GM12878 (cell line): ENCODE results near the gene LDLRAD4. TPM values are rescaled to one million over a fixed set of nuclear protein-coding genes. Genes with fewer than 3 reads are reported as not detected.

Source experiments
- ATAC-seq: fragments of 200-7000 bp; cut with Tn5 transposase; 3 replicates; pipeline ENCODE4 v1.9.1; 2020; ENCODE audit warnings: mild to moderate bottlenecking, moderate library complexity
- BruUV-seq: library from RNA; stranded (reverse); fragments of 400-500 nt; replicated peaks from 2 replicates; lab custom pipeline; 2021; lab: Mats Ljungman, UMichigan
- CTCF ChIA-PET: fragments of 300-600 bp; sonication (Branson Sonifier 250); formaldehyde crosslinking; extraction: SDS; loops from one replicate; lab custom pipeline; 2021; ENCODE audit warnings: inconsistent platforms; lab: Yijun Ruan, JAX
- POLR2A ChIA-PET: fragments of 350-600 bp; formaldehyde crosslinking; extraction: SDS; loops from one replicate; lab custom pipeline; 2021; ENCODE audit warnings: inconsistent platforms; lab: Charles Lee
- RAD21 ChIA-PET: fragments of 300-600 bp; sonication (Branson Sonifier 250); formaldehyde crosslinking; loops from one replicate; lab custom pipeline; 2023; ENCODE audit warnings: antibody characterized with exemption; ENCODE audit not compliant: unreplicated experiment; lab: Charles Lee
- SMC1A ChIA-PET: fragments of 300-600 bp; sonication (Branson Sonifier 250); formaldehyde crosslinking; loops from one replicate; lab custom pipeline; 2023; ENCODE audit not compliant: unreplicated experiment, uncharacterized antibody; lab: Charles Lee
- DNase-seq: peaks from one replicate; pipeline ENCODE4 v3.0.0-alpha.2; 2011; ENCODE audit warnings: low read depth, low spot score
- FAIRE-seq: peaks from 3 replicates; lab custom pipeline; 2011; peaks lifted over from hg19 to GRCh38; lab: Jason Lieb, UNC
- H2AFZ ChIP-seq: 2 replicates; pipeline ENCODE4 v1.6.0; 2011; ENCODE audit warnings: low read depth, low read length, control low read depth; ENCODE audit not compliant: control insufficient read depth
- H3K27ac ChIP-seq: 2 replicates; pipeline ENCODE4 v1.5.1; 2011; ENCODE audit warnings: control low read depth; ENCODE audit not compliant: control insufficient read depth, insufficient read depth
- H3K27me3 ChIP-seq, 2 experiments: replicated peaks in 1 of 2; 2 replicates each; pipeline versions ENCODE4 v1.6.0 to v1.6.1; 2011; ENCODE audit warnings: low read length in 1 of 2; ENCODE audit not compliant: control insufficient read depth in 2 of 2, insufficient read depth in 2 of 2
- H3K36me3 ChIP-seq, 2 experiments: 2 replicates each; pipeline ENCODE4 v1.5.1; 2011; ENCODE audit warnings: low read length in 1 of 2; ENCODE audit not compliant: control insufficient read depth in 2 of 2, insufficient read depth in 2 of 2
- H3K4me1 ChIP-seq: 2 replicates; pipeline ENCODE4 v1.6.1; 2011; ENCODE audit warnings: mild to moderate bottlenecking, low read length, moderate library complexity, mixed read lengths; ENCODE audit not compliant: control insufficient read depth, insufficient read depth
- H3K4me2 ChIP-seq: 2 replicates; pipeline ENCODE4 v1.6.0; 2011; ENCODE audit warnings: control low read depth; ENCODE audit not compliant: control insufficient read depth, insufficient read depth
- H3K4me3 ChIP-seq: fragments of 200-600 bp; sonication (generic); 2 replicates; pipeline ENCODE4 v1.5.1; 2016
- H3K79me2 ChIP-seq: 2 replicates; pipeline ENCODE4 v1.6.0; 2011; ENCODE audit warnings: low read length; ENCODE audit not compliant: control insufficient read depth, insufficient read depth
- H3K9ac ChIP-seq: 2 replicates; pipeline ENCODE4 v1.8.0; 2011; ENCODE audit warnings: low read length, control low read depth, mixed read lengths; ENCODE audit not compliant: control insufficient read depth, insufficient read depth
- H3K9me3 ChIP-seq: replicated peaks from 3 replicates; pipeline ENCODE4 v1.5.1; 2011; ENCODE audit warnings: mild to moderate bottlenecking, low read length; ENCODE audit not compliant: control insufficient read depth, insufficient read depth
- H4K20me1 ChIP-seq: 2 replicates; pipeline ENCODE4 v1.6.0; 2011; ENCODE audit not compliant: control insufficient read depth, insufficient read depth
- CBX5 ChIP-seq: sonication (generic); IDR thresholded peaks from 2 replicates; pipeline ENCODE4 v1.6.1; 2016; ENCODE audit warnings: low read depth, moderate library complexity, mild to moderate bottlenecking, inconsistent platforms
- HDAC2 ChIP-seq: fragments of 200-600 bp; sonication (generic); IDR thresholded peaks from 2 replicates; pipeline ENCODE4 v1.6.1; 2017
- IKZF1 ChIP-seq: fragments of 450-650 bp; conservative IDR thresholded peaks from 2 replicates; pipeline ENCODE4 v1.6.1; 2017; ENCODE audit warnings: antibody characterized with exemption, mild to moderate bottlenecking
- MXI1 ChIP-seq: fragments of 150-350 bp; IDR thresholded peaks from 2 replicates; pipeline ENCODE4 v1.6.1; 2011; ENCODE audit warnings: low read depth, mild to moderate bottlenecking, inconsistent platforms, low read length, improper control_type of control experiment
- NFYA ChIP-seq: IDR thresholded peaks from 2 replicates; pipeline ENCODE4 v1.6.1; 2011; ENCODE audit warnings: low read depth, mild to moderate bottlenecking, low read length, improper control_type of control experiment, borderline replicate concordance
- NR2C1 ChIP-seq: fragments of 450-650 bp; IDR thresholded peaks from 2 replicates; pipeline ENCODE4 v1.6.1; 2017; ENCODE audit warnings: antibody characterized with exemption, mild to moderate bottlenecking, moderate library complexity
- SMAD5 ChIP-seq: IDR thresholded peaks from 2 replicates; pipeline ENCODE4 v1.6.1; 2016; ENCODE audit warnings: antibody characterized with exemption, low read depth
- SMC3 ChIP-seq: IDR thresholded peaks from 2 replicates; pipeline ENCODE4 v1.6.1; 2011; ENCODE audit warnings: low read length, improper control_type of control experiment, borderline replicate concordance
- ZNF217 ChIP-seq: fragments of 450-650 bp; IDR thresholded peaks from 2 replicates; pipeline ENCODE4 v1.6.1; 2017; ENCODE audit warnings: antibody characterized with exemption, mild to moderate bottlenecking
- WGBS: methylation state at CpG from one replicate; pipeline ENCODE4 v1.1.6; 2016; ENCODE audit warnings: low lambda C conversion rate; ENCODE audit not compliant: insufficient replicate concordance, insufficient coverage; ENCODE audit errors: missing lambda C conversion rate; 5-methylcytosine and 5-hydroxymethylcytosine counted together
- in situ Hi-C: fragments of 300-500 bp; cut with MboI; formaldehyde crosslinking; loops from 9 replicates; pipeline ENCODE4 v1.14.3; 2018; ENCODE audit warnings: mixed read lengths
- intact Hi-C: fragments of 100-400 bp; cut with micrococcal nuclease; formaldehyde crosslinking; loops from one replicate; pipeline ENCODE4 v1.14.2; 2022; ENCODE audit not compliant: unreplicated experiment
- polyA plus RNA-seq, 11 experiments: library from polyadenylated mRNA; depleted of rRNA in 4 of 11; unstranded in 6 of 11; stranded (reverse) in 5 of 11; fragments of >200 nt; fragmentation: Nextera tagmentation in 4 of 11; fragmentation: Illumina TruSeq in 1 of 11; extraction: Ambion mirVana in 4 of 11; extraction: Trizol in 1 of 11; gene quantifications; 1 replicate in 1 of 11; 2 replicates in 10 of 11; pipeline versions ENCODE4 v1.2.1 to v1.2.3, GENCODE V29; 2011 to 2016; ENCODE audit warnings: inconsistent platforms in 2 of 11, missing spikeins in 2 of 11, low read depth in 1 of 11
- total RNA-seq, 4 experiments: library from RNA; depleted of rRNA in 3 of 4; stranded (reverse); fragments of >200 nt in 3 of 4; fragmentation: Illumina TruSeq in 1 of 4; extraction: Trizol in 1 of 4; gene quantifications; 2 replicates each; pipeline versions ENCODE4 v1.2.1 to v1.2.3, GENCODE V29; 2013 to 2021
- TF ChIP-seq, protein P1 (sequence below): fragments of 450-650 bp; IDR thresholded peaks from 2 replicates; pipeline ENCODE4 v1.6.1; 2017; ENCODE audit warnings: mild to moderate bottlenecking, low read depth, inconsistent platforms; ENCODE audit not compliant: poor library complexity, severe bottlenecking

LDLRAD4 gene
- total and polyA plus RNA-seq, 10 of the 15 experiments (the other 5 are each of a cell fraction or from before 2014, with no cell fraction given) = 2.7 to 16.8 (median 11.2) TPM

DNA sequence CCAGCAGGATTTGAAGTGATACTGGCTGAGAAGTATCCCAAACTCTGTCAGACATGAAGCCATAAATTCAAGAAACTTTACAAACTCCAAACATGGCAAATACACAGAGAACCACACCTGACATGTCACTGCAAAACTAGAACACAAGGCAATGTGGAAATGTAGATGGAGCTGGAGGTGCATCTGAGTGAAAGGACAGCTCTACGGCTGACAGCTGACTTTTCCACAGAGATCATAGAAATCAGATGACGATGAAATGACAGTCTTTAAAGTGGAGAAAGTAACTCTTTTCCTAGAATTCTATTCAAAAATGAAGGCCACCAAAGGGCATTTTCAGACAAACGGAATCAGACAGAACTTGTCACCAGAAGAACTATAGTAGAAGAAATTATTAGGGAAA, 97.5 kb downstream of the LDLRAD4 start:
- no peaks in the 10 kb centered on the region for H4K20me1 ChIP-seq
- DNase-seq (no peak), ATAC-seq (no peak), FAIRE-seq (no peak)
- peaks cover 2% of the 10 kb centered on the region; the same call in 1 of the 3 replicates for H3K9me3 ChIP-seq
- in situ Hi-C loops (no loop called here), intact Hi-C loops (no loop called here)
- no peak overlapping the region for H3K4me2 ChIP-seq
- ChIA-PET RAD21 (no interaction called here), SMC1A (no interaction called here), POLR2A (no interaction called here), CTCF (no interaction called here)
- no peak overlapping the region for H2AFZ ChIP-seq
- H3K79me2 ChIP-seq = no peaks in the 10 kb centered on the region
- H3K27me3 ChIP-seq = no peaks in the 10 kb centered on the region
- no peaks in the 10 kb centered on the region for H3K4me1 ChIP-seq
- no peaks in the 10 kb centered on the region for H3K36me3 ChIP-seq
- H3K4me3 ChIP-seq = no peak overlapping the region
- H3K9ac ChIP-seq = no peak overlapping the region
- no TSS peak for BruUV-seq
- 81% methylated on average over 3 of the region's 3 CpGs for WGBS
- no peak overlapping the region for H3K27ac ChIP-seq
- TF ChIP-seq SMAD5 = no peak
- TF ChIP-seq CBX5 = peak; percentile 83; the same call in 1 of the 2 replicates
- no peak for TF ChIP-seq NR2C1
- TF ChIP-seq MXI1 = no peak

DNA sequence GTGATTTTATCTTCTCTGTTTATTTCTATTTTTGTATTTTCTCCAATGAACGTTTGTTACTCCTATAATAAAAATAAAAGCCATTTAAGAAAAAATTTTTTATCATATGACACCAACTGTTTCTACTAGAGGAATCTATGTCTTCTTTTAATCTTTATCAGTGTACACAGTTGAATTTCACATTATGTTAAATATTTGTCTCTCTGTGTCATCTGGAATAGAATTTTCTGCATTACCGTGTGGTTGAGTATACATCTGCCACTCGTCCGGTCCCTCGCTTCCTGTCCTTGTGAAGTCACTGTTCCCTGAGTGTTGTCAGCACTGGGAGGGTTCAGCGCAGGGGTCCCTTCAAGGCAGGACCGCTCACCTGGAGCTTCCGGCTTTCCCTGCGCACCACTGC, 99.2 kb downstream of the LDLRAD4 start:
- Histone ChIP-seq H3K36me3 (no peaks in the 10 kb centered on the region), H3K27ac (no peak overlapping the region), H2AFZ (no peak overlapping the region), H3K9ac (no peak overlapping the region), H4K20me1 (no peaks in the 10 kb centered on the region), H3K79me2 (no peaks in the 10 kb centered on the region), H3K4me3 (no peak overlapping the region), H3K4me2 (no peak overlapping the region), H3K4me1 (no peaks in the 10 kb centered on the region), H3K27me3 (no peaks in the 10 kb centered on the region), H3K9me3 (peaks cover 2% of the 10 kb centered on the region; the same call in 1 of the 3 replicates)
- FAIRE-seq = no peak
- ChIA-PET CTCF (no interaction called here), SMC1A (no interaction called here), POLR2A (no interaction called here), RAD21 (no interaction called here)
- intact Hi-C loops (no loop called here), in situ Hi-C loops (no loop called here)
- BruUV-seq = no TSS peak
- 73% methylated on average over 9 of the region's 9 CpGs for WGBS
- TF ChIP-seq HDAC2 = no peak
- TF ChIP-seq IKZF1 = no peak
- TF ChIP-seq NFYA = no peak
- TF ChIP-seq MXI1 = no peak
- no peak for TF ChIP-seq ZNF217
- TF ChIP-seq, protein P1, sequence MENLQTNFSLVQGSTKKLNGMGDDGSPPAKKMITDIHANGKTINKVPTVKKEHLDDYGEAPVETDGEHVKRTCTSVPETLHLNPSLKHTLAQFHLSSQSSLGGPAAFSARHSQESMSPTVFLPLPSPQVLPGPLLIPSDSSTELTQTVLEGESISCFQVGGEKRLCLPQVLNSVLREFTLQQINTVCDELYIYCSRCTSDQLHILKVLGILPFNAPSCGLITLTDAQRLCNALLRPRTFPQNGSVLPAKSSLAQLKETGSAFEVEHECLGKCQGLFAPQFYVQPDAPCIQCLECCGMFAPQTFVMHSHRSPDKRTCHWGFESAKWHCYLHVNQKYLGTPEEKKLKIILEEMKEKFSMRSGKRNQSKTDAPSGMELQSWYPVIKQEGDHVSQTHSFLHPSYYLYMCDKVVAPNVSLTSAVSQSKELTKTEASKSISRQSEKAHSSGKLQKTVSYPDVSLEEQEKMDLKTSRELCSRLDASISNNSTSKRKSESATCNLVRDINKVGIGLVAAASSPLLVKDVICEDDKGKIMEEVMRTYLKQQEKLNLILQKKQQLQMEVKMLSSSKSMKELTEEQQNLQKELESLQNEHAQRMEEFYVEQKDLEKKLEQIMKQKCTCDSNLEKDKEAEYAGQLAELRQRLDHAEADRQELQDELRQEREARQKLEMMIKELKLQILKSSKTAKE = no peak
- TF ChIP-seq SMC3 = no peak
- no peak for DNase-seq
- ATAC-seq = no peak
